ENCODE results near the gene EXT2. TPM values are rescaled to one million over a fixed set of nuclear protein-coding genes. Genes with fewer than 3 reads are reported as not detected.

Gene EXT2
- polyA plus RNA-seq, 3 donors from 2014 or later = 58.8 to 95.5 (median 59.5) TPM

GRCh38 chr11:44096360-44097185 is 1.1 kb downstream of the EXT2 start:
- peak overlapping the region in 5 of 6 donors; percentile 22 to 82 (median 54) for H3K27ac Mint-ChIP-seq
- no peaks in the 10 kb centered on the region for H3K9me3 Mint-ChIP-seq
- peaks cover 0 to 6% (median 3%) of the 10 kb centered on the region in 3 donors for H3K27me3 Mint-ChIP-seq (ENCODE audit: low read depth in 3 of 3)
- H3K4me3 Mint-ChIP-seq = peak overlapping the region; percentile 80 to 90 (median 86)
- peaks cover 24 to 34% of the 10 kb centered on the region in 2 donors for H3K4me1 Mint-ChIP-seq
- no peak for DNase-seq
- no peaks in the 10 kb centered on the region for H3K36me3 Mint-ChIP-seq

GRCh38 chr11:44097821-44098220 is 2.3 kb downstream of the EXT2 start:
- Mint-ChIP-seq H3K4me3 (peak overlapping the region in 1 of 5 donors; percentile 10), H3K27me3 (ENCODE audit: low read depth in 3 of 3) (peaks cover 0 to 6% (median 3%) of the 10 kb centered on the region in 3 donors), H3K36me3 (no peaks in the 10 kb centered on the region), H3K9me3 (no peaks in the 10 kb centered on the region), H3K27ac (no peak overlapping the region), H3K4me1 (peaks cover 26 to 46% of the 10 kb centered on the region in 2 donors)
- no peak for DNase-seq

- no peak for DNase-seq
- peaks cover 21 to 50% of the 10 kb centered on the region in 2 donors for H3K4me1 Mint-ChIP-seq
- no peaks in the 10 kb centered on the region for H3K36me3 Mint-ChIP-seq
- H3K27ac Mint-ChIP-seq = peak overlapping the region in 1 of 6 donors; percentile 9
- H3K4me3 Mint-ChIP-seq = no peak overlapping the region
- H3K9me3 Mint-ChIP-seq = no peaks in the 10 kb centered on the region
- peaks cover 0 to 3% (median 2%) of the 10 kb centered on the region in 3 donors for H3K27me3 Mint-ChIP-seq (ENCODE audit: low read depth in 3 of 3)
These were observed 5.6 kb downstream of the EXT2 start for GRCh38 chr11:44101098-44101497.

DNA sequence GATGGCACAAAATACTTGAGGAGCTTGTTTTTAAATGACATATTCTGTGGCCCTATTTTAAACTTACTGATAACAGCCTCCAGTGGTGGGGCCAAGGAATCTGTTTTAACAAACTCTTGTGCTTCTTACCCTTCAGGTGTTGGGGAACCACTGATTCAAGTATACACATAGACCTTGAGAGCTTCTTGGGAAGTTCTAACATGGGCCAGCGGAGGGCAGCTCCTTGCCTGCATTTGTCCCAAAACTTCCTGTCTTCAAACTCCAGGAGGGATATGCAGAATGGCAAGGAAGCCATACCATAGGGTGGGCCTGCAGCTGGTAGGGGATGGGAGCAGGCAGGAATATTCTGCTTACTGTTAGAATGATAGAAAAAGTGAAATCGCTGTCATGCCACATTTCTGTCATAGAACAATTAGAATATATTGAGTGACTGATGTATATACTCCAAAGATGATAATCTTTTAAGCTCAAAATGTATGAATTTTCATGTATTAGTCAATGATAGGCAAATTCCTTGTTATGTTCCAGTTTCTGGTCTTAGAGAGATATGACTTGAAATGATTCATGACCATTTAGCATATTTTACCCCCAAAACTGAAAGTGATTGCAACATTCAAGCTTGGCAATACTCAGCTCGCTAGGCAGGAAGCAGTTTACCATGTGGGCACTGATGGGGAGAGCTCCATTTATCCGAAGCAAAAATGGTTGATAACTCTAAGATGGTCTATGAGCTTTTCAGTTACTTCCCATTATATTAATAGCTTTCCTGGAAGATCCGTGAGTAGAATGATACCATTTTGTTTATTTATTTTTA is 9.2 kb downstream of the EXT2 start:
- no peak overlapping the region for H3K4me3 Mint-ChIP-seq
- H3K27me3 Mint-ChIP-seq (ENCODE audit: low read depth in 3 of 3) = peaks cover 0 to 1% (median 0%) of the 10 kb centered on the region in 3 donors
- H3K9me3 Mint-ChIP-seq = no peaks in the 10 kb centered on the region
- H3K36me3 Mint-ChIP-seq = peaks cover 5 to 10% (median 8%) of the 10 kb centered on the region in 3 donors
- peaks cover 8 to 43% of the 10 kb centered on the region in 2 donors for H3K4me1 Mint-ChIP-seq
- no peak for DNase-seq
- H3K27ac Mint-ChIP-seq = no peak overlapping the region

GRCh38 chr11:44108260-44108659 is 12.8 kb downstream of the EXT2 start:
- no peak overlapping the region for H3K27ac Mint-ChIP-seq
- H3K9me3 Mint-ChIP-seq = no peaks in the 10 kb centered on the region
- H3K4me1 Mint-ChIP-seq = peaks cover 11 to 30% of the 10 kb centered on the region in 2 donors
- no peak for DNase-seq
- no peak overlapping the region for H3K4me3 Mint-ChIP-seq
- peaks cover 5 to 26% (median 11%) of the 10 kb centered on the region in 3 donors for H3K36me3 Mint-ChIP-seq
- peaks cover 0 to 2% (median 0%) of the 10 kb centered on the region in 3 donors for H3K27me3 Mint-ChIP-seq (ENCODE audit: low read depth in 3 of 3)

DNA sequence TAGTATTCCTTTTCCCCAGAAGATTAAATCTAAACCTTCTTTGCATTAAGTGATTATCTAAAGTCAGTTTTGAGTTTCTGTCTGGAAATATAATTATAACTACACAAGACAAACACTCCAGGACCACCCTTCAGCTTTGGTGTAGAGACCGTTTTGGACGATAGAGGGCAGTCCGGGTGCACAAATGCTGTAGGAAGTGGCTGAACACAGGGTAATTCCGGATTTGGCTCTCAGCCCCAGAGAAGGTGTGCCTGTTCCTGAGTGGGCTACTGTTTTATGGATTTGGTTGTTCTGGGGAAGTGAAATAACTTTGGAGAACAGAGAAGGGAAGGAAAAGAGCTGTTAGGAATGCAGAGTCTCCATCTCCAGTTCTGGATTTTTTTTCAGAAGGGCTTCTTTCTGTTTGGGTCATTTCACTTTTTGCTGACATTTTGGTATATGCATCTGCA is 14.8 kb downstream of the EXT2 start:
- Mint-ChIP-seq H3K27me3 (ENCODE audit: low read depth in 3 of 3) (peaks cover 0 to 2% (median 0%) of the 10 kb centered on the region in 3 donors), H3K27ac (peak overlapping the region in 2 of 6 donors; percentile 67 to 76), H3K9me3 (no peaks in the 10 kb centered on the region), H3K4me1 (peaks cover 5 to 16% of the 10 kb centered on the region in 2 donors), H3K36me3 (peaks cover 15 to 40% (median 19%) of the 10 kb centered on the region in 3 donors), H3K4me3 (peak overlapping the region in 1 of 5 donors; percentile 56)
- DNase-seq = peak; percentile 28 to 48 (median 41)

DNA sequence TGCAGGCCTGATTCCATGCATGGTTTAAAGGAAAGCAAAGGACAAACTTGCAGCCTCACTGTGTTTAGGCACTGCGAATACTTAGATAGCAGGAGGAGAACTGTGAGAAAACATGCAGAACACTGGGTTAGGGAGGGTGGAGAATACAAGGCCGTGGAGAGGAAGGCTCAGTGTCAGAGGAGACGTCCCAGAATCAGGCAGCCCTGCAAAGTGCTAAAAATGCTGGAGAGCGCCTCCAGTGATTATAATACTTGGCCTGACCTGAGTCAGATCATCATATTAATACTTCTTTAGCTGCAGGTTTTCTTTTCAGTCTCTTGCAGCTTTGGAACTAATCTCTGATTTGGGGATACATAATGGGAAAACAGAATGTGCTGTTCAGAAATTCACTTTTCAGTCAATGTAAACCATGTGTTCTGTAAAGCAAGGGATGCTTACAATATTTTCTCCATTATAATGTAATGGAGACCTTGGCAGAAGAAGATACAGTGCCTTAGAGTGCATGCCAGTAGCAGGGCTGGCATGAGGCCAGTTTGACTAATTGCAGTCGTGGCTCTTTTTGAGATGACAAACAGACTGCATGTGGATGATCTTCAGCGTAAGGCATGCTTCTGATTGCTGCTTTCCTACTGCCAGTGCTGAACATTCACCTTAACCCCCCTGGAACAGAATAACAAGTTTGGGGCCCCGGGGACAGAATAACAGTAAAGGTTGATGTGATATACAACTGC is 16.8 kb downstream of the EXT2 start:
- Mint-ChIP-seq H3K36me3 (peaks cover 21 to 52% (median 31%) of the 10 kb centered on the region in 3 donors), H3K4me1 (peaks cover 5 to 11% of the 10 kb centered on the region in 2 donors), H3K4me3 (no peak overlapping the region), H3K27me3 (ENCODE audit: low read depth in 3 of 3) (peaks cover 0 to 2% (median 0%) of the 10 kb centered on the region in 3 donors), H3K27ac (no peak overlapping the region), H3K9me3 (no peaks in the 10 kb centered on the region)
- DNase-seq = no peak

GRCh38 chr11:44113018-44113417 is 17.5 kb downstream of the EXT2 start:
- Mint-ChIP-seq H3K27ac (no peak overlapping the region), H3K4me1 (peaks cover 5 to 11% of the 10 kb centered on the region in 2 donors), H3K9me3 (no peaks in the 10 kb centered on the region), H3K4me3 (no peak overlapping the region), H3K27me3 (ENCODE audit: low read depth in 3 of 3) (peaks cover 0 to 2% (median 0%) of the 10 kb centered on the region in 3 donors), H3K36me3 (peaks cover 19 to 46% (median 28%) of the 10 kb centered on the region in 3 donors)
- no peak for DNase-seq

GRCh38 chr11:44113572-44113971 is 18.1 kb downstream of the EXT2 start:
- no peak overlapping the region for H3K4me3 Mint-ChIP-seq
- peaks cover 21 to 46% (median 24%) of the 10 kb centered on the region in 3 donors for H3K36me3 Mint-ChIP-seq
- H3K4me1 Mint-ChIP-seq = peaks cover 5 to 11% of the 10 kb centered on the region in 2 donors
- H3K27me3 Mint-ChIP-seq (ENCODE audit: low read depth in 3 of 3) = peaks cover 0 to 2% (median 0%) of the 10 kb centered on the region in 3 donors
- no peak for DNase-seq
- peak overlapping the region in 1 of 6 donors; percentile 9 for H3K27ac Mint-ChIP-seq
- no peaks in the 10 kb centered on the region for H3K9me3 Mint-ChIP-seq

GRCh38 chr11:44116234-44116830 is 20.9 kb downstream of the EXT2 start:
- Mint-ChIP-seq H3K4me1 (no peaks in the 10 kb centered on the region), H3K9me3 (no peaks in the 10 kb centered on the region), H3K36me3 (peaks cover 21 to 59% (median 32%) of the 10 kb centered on the region in 3 donors), H3K4me3 (no peak overlapping the region), H3K27me3 (ENCODE audit: low read depth in 3 of 3) (no peaks in the 10 kb centered on the region), H3K27ac (peak overlapping the region in 1 of 6 donors; percentile 5)
- DNase-seq = no peak

DNA sequence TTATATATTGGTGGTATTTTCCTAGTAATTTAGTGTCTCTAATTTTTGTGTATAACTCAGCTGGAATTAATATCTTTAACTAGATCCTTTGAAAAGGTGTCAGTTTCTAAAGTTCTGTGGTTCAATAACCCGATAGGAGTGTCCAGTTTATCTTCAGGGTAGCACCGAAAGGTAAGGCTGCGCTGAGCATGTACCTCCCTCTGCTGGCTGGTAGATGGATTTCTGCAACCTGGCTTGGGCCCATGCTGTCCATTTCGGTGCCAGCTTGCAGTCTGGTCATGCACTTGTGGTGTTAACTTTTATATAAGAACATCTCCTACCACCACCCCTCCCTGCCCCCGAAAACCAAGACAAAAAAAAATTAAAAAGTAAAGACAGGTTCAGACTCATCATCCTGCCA is 24.7 kb downstream of the EXT2 start:
- H3K4me1 Mint-ChIP-seq = no peaks in the 10 kb centered on the region
- H3K27me3 Mint-ChIP-seq (ENCODE audit: low read depth in 3 of 3) = no peaks in the 10 kb centered on the region
- DNase-seq = no peak
- H3K4me3 Mint-ChIP-seq = no peak overlapping the region
- no peaks in the 10 kb centered on the region for H3K9me3 Mint-ChIP-seq
- peaks cover 23 to 45% (median 27%) of the 10 kb centered on the region in 3 donors for H3K36me3 Mint-ChIP-seq
- no peak overlapping the region for H3K27ac Mint-ChIP-seq

DNA sequence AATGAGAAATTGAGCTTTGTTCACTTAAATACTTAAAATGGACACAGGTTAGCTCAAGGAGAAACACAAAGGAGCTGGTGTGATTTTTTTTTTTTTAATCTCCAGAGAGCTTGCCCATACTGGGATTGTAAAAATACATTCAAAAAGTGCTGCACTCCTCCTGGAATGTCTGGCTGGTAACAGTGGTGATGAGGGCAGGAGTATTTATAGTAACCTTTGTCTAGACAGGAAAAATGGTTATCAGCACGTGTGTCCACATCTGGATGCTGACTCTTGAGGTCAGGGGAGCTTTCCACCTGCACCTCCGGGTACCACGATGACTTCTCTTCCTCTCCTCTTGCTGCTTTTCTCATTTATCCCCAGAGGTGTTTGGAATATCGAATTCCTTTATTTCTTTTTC is 30.1 kb downstream of the EXT2 start:
- Mint-ChIP-seq H3K27ac (no peak overlapping the region), H3K4me1 (no peaks in the 10 kb centered on the region), H3K27me3 (ENCODE audit: low read depth in 3 of 3) (peaks cover 0 to 1% (median 0%) of the 10 kb centered on the region in 3 donors), H3K9me3 (no peaks in the 10 kb centered on the region), H3K4me3 (no peak overlapping the region), H3K36me3 (peaks cover 32 to 65% (median 44%) of the 10 kb centered on the region in 3 donors)
- no peak for DNase-seq

DNA sequence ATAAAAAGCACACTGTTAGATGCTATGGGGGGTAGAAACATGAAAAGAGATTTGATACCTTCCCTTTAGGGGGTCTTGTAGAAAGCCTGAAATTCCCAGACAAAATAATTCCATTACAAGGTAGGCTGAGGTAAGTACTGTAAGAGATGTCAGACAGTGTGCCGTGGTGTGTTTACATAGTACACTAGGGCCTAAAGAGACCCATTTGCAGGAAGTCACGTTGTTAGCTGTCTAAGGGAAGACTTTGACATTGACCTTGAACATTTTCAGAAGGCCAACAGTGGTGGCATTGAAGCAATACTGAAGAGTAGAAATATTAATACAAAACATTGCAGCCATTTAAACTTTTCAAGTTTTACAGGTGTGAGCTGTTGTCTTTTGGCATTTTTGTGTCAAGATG is 30.8 kb downstream of the EXT2 start:
- no peak overlapping the region for H3K4me3 Mint-ChIP-seq
- H3K27me3 Mint-ChIP-seq (ENCODE audit: low read depth in 3 of 3) = peaks cover 0 to 2% (median 1%) of the 10 kb centered on the region in 3 donors
- no peak overlapping the region for H3K27ac Mint-ChIP-seq
- no peaks in the 10 kb centered on the region for H3K9me3 Mint-ChIP-seq
- no peaks in the 10 kb centered on the region for H3K4me1 Mint-ChIP-seq
- peaks cover 32 to 63% (median 44%) of the 10 kb centered on the region in 3 donors for H3K36me3 Mint-ChIP-seq
- DNase-seq = no peak

Data from immature natural killer cell (primary cell).